Omental fat pad (tissue), 4 donors: ENCODE data around the gene DDHD1. TPM values are rescaled to one million over a fixed set of nuclear protein-coding genes. Genes with fewer than 3 reads are reported as not detected.

Experiments used
- small RNA-seq: library from RNA; depleted of rRNA; stranded (forward); fragments of <200 nt; gene quantifications from one replicate; pipeline ENCODE3, GENCODE V24; 2016
- total RNA-seq, 4 donors: library from RNA; depleted of rRNA; stranded (reverse); fragments of >200 nt; gene quantifications; one replicate each; pipeline ENCODE4 v1.1.0, GENCODE V29; 2016

Gene DDHD1
- total RNA-seq, 4 donors from 2014 or later, result 13.7 to 26.3 (median 21.2) TPM

Small RNAs within 50 kb of the gene (small RNA-seq; reads per million reads assigned to genes)
- not detected for gene AL352979.1

Other genes starting within 250 kb of the DDHD1 start
- gene FERMT2, start 202.3 kb downstream of the DDHD1 start, total RNA-seq, result 100 to 1,000 TPM; 158 to 209 (median 164) TPM